ENCODE results near the gene CFAP53. TPM values are rescaled to one million over a fixed set of nuclear protein-coding genes. Genes with fewer than 3 reads are reported as not detected.

CFAP53 gene
- total RNA-seq, 6 donors from 2014 or later, result 0.34 to 13.6 (median 2.0) TPM

- ATAC-seq (ENCODE audit: low FRiP score in 2 of 2) (no peak), DNase-seq (no peak)
- no peaks in the 10 kb centered on the region for H3K36me3 ChIP-seq
- WGBS, 2 donors, result 44 to 47% methylated on average over 1 of the region's 1 CpG
- peaks cover 6 to 26% (median 7%) of the 10 kb centered on the region in 4 donors for H3K4me1 ChIP-seq
- no peak overlapping the region for H3K4me3 ChIP-seq
- H3K27ac ChIP-seq, result no peak overlapping the region
- H3K9me3 ChIP-seq, result no peaks in the 10 kb centered on the region
- peaks cover 0 to 22% (median 15%) of the 10 kb centered on the region in 4 donors for H3K27me3 ChIP-seq
- TF ChIP-seq EP300 (IDR thresholded peaks at IDR 0.05) (no peak), POLR2AphosphoS5 (IDR thresholded peaks at IDR 0.05) (no peak), POLR2A (IDR thresholded peaks at IDR 0.05) (no peak)
- TF ChIP-seq, protein P1, sequence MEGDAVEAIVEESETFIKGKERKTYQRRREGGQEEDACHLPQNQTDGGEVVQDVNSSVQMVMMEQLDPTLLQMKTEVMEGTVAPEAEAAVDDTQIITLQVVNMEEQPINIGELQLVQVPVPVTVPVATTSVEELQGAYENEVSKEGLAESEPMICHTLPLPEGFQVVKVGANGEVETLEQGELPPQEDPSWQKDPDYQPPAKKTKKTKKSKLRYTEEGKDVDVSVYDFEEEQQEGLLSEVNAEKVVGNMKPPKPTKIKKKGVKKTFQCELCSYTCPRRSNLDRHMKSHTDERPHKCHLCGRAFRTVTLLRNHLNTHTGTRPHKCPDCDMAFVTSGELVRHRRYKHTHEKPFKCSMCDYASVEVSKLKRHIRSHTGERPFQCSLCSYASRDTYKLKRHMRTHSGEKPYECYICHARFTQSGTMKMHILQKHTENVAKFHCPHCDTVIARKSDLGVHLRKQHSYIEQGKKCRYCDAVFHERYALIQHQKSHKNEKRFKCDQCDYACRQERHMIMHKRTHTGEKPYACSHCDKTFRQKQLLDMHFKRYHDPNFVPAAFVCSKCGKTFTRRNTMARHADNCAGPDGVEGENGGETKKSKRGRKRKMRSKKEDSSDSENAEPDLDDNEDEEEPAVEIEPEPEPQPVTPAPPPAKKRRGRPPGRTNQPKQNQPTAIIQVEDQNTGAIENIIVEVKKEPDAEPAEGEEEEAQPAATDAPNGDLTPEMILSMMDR (IDR thresholded peaks at IDR 0.05), result no peak
These were observed 75.4 kb downstream of the CFAP53 start for GRCh38 chr18:50190926-50191325.

DNA sequence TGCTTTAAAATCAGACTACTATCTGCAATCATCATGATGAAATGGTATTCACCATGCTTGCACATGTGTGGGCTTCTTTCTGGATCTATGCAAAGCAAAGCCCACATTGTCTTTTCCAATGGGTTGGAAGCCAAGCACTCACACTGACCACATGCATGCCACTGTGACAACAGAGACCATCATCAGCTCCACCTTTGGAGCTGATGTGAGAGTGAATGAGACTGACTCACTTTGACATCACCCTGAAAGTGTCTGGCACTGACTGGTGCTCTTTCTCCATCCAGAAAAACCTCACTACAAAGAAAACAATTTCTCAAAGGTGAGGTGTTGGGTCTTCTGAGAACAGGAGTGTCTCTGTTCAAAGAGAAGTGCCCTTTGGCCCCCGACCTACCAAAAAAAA lies 76.1 kb downstream of the CFAP53 start:
- Histone ChIP-seq H3K9me3 (no peaks in the 10 kb centered on the region), H3K36me3 (no peaks in the 10 kb centered on the region), H3K27me3 (peaks cover 0 to 22% (median 15%) of the 10 kb centered on the region in 4 donors), H3K4me3 (no peak overlapping the region), H3K27ac (no peak overlapping the region), H3K4me1 (peaks cover 6 to 23% (median 7%) of the 10 kb centered on the region in 4 donors)
- 60 to 77% methylated on average over 1 of the region's 1 CpG for WGBS, 2 donors
- DNase-seq, result no peak
- no peak for TF ChIP-seq EP300 (IDR thresholded peaks at IDR 0.05)
- TF ChIP-seq POLR2A (IDR thresholded peaks at IDR 0.05), result no peak
- no peak for TF ChIP-seq POLR2AphosphoS5 (IDR thresholded peaks at IDR 0.05)
- TF ChIP-seq, protein P1 (IDR thresholded peaks at IDR 0.05), result no peak
- no peak for ATAC-seq (ENCODE audit: low FRiP score in 2 of 2)

DNA sequence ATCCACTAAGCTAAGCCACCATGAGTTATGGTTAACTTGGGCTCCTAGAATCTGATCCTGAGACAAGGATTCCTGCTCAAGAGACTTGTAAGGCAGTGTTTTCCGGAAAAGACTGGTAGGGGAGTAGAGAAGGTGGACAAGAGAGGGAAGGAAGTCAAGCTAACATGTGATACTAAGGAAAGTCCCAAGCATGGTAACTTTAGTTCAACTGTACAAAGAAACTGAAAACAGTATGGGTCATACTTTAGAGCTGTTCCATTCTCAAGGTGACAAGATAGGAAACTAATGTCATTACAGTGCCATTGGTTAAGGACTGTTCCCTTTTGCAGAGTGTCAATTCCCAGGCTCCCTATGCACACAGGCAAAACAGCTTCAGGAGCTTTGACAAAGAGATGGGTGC lies 77.1 kb downstream of the CFAP53 start:
- no peak for ATAC-seq (ENCODE audit: low FRiP score in 2 of 2)
- WGBS, 2 donors, result 69 to 71% methylated on average over 1 of the region's 1 CpG
- TF ChIP-seq POLR2AphosphoS5 (IDR thresholded peaks at IDR 0.05) (no peak), EP300 (IDR thresholded peaks at IDR 0.05) (no peak), POLR2A (IDR thresholded peaks at IDR 0.05) (no peak)
- TF ChIP-seq, protein P1 (IDR thresholded peaks at IDR 0.05), result no peak

GRCh38 chr18:50188652-50189051 lies 77.6 kb downstream of the CFAP53 start:
- Histone ChIP-seq H3K4me1 (peaks cover 0 to 7% (median 0%) of the 10 kb centered on the region in 4 donors), H3K9me3 (no peaks in the 10 kb centered on the region), H3K27me3 (peaks cover 0 to 6% (median 3%) of the 10 kb centered on the region in 4 donors), H3K27ac (no peak overlapping the region), H3K4me3 (no peak overlapping the region), H3K36me3 (no peaks in the 10 kb centered on the region)
- no peak for TF ChIP-seq POLR2AphosphoS5 (IDR thresholded peaks at IDR 0.05)
- no peak for TF ChIP-seq POLR2A (IDR thresholded peaks at IDR 0.05)
- TF ChIP-seq, protein P1 (IDR thresholded peaks at IDR 0.05), result no peak
- TF ChIP-seq EP300 (IDR thresholded peaks at IDR 0.05), result no peak
- ATAC-seq (ENCODE audit: low FRiP score in 2 of 2), result no peak
- 81 to 89% methylated on average over 6 of the region's 6 CpGs for WGBS, 2 donors
- DNase-seq, result no peak

More for the DNA sequence above, 77.1 kb downstream of the CFAP53 start:
- no peak overlapping the region for H3K27ac ChIP-seq
- no peaks in the 10 kb centered on the region for H3K9me3 ChIP-seq
- H3K36me3 ChIP-seq, result no peaks in the 10 kb centered on the region
- H3K4me3 ChIP-seq, result no peak overlapping the region
- DNase-seq, result no peak
- peaks cover under 1 to 13% (median 1%) of the 10 kb centered on the region in 4 donors for H3K4me1 ChIP-seq
- H3K27me3 ChIP-seq, result peaks cover 0 to 11% (median 8%) of the 10 kb centered on the region in 4 donors

GRCh38 chr18:50187659-50188058 lies 78.6 kb downstream of the CFAP53 start:
- H3K9me3 ChIP-seq, result no peaks in the 10 kb centered on the region
- TF ChIP-seq, protein P1 (IDR thresholded peaks at IDR 0.05), result no peak
- TF ChIP-seq EP300 (IDR thresholded peaks at IDR 0.05) (no peak), POLR2A (IDR thresholded peaks at IDR 0.05) (no peak), POLR2AphosphoS5 (IDR thresholded peaks at IDR 0.05) (no peak)
- no peak for ATAC-seq (ENCODE audit: low FRiP score in 2 of 2)
- H3K4me1 ChIP-seq, result no peaks in the 10 kb centered on the region
- no peaks in the 10 kb centered on the region for H3K27me3 ChIP-seq
- H3K36me3 ChIP-seq, result no peaks in the 10 kb centered on the region
- H3K27ac ChIP-seq, result no peak overlapping the region
- no peak for DNase-seq
- H3K4me3 ChIP-seq, result no peak overlapping the region
- 90 to 91% methylated on average over 3 of the region's 3 CpGs for WGBS, 2 donors
